WTC11 (cell line): ENCODE data around the gene PREP. TPM values are rescaled to one million over a fixed set of nuclear protein-coding genes. Genes with fewer than 3 reads are reported as not detected.

Experiments
- ATAC-seq: fragments of 200-7000 bp; cut with Tn5 transposase; 2 replicates; pipeline ENCODE4 v1.10.0; 2021; ENCODE audit warnings: mild to moderate bottlenecking, moderate library complexity
- CTCF ChIA-PET: fragments of 300-600 bp; sonication (Branson Sonifier 250); formaldehyde crosslinking; loops from one replicate; lab custom pipeline; 2021; ENCODE audit warnings: antibody characterized with exemption; lab: Charles Lee
- POLR2A ChIA-PET: fragments of 350-600 bp; sonication (Branson Sonifier 250); formaldehyde crosslinking; loops from one replicate; lab custom pipeline; 2021; ENCODE audit warnings: antibody characterized with exemption; lab: Charles Lee
- DNase-seq: peaks from one replicate; pipeline ENCODE4 v3.0.0; 2021; ENCODE audit warnings: low spot score
- H3K27ac Mint-ChIP-seq: 2 replicates; pipeline ENCODE4 v1.8.0; 2021; ENCODE audit warnings: mixed read lengths
- H3K27me3 Mint-ChIP-seq: 2 replicates; pipeline ENCODE4 v1.8.0; 2021; ENCODE audit warnings: low read depth, mild to moderate bottlenecking, moderate library complexity, mixed read lengths
- H3K36me3 Mint-ChIP-seq: 2 replicates; pipeline ENCODE4 v1.8.0; 2021; ENCODE audit warnings: mixed read lengths
- H3K4me1 Mint-ChIP-seq: 2 replicates; pipeline ENCODE4 v1.8.0; 2022; ENCODE audit warnings: mixed read lengths
- H3K4me3 Mint-ChIP-seq: 2 replicates; pipeline ENCODE4 v1.8.0; 2021; ENCODE audit warnings: mild to moderate bottlenecking, moderate library complexity, mixed read lengths
- H3K9me3 Mint-ChIP-seq: 2 replicates; pipeline ENCODE4 v1.8.0; 2021; ENCODE audit warnings: mixed read lengths
- ARID4B ChIP-seq: sonication (generic); formaldehyde crosslinking; IDR thresholded peaks from 2 replicates; pipeline ENCODE4 v1.8.0; 2023; ENCODE audit warnings: missing genetic modification reagents, mild to moderate bottlenecking, borderline replicate concordance
- ATF1 ChIP-seq: sonication (generic); formaldehyde crosslinking; IDR thresholded peaks from 2 replicates; pipeline ENCODE4 v1.8.1; 2023; ENCODE audit warnings: mild to moderate bottlenecking, moderate library complexity, missing genetic modification reagents
- ATF2 ChIP-seq: sonication (generic); formaldehyde crosslinking; IDR thresholded peaks from 2 replicates; pipeline ENCODE4 v1.8.1; 2022; ENCODE audit warnings: low read depth, missing genetic modification reagents, borderline replicate concordance
- CREB1 ChIP-seq: sonication (generic); formaldehyde crosslinking; IDR thresholded peaks from 2 replicates; pipeline ENCODE4 v1.8.0; 2023; ENCODE audit warnings: mild to moderate bottlenecking, missing genetic modification reagents
- CREM ChIP-seq: sonication (generic); formaldehyde crosslinking; IDR thresholded peaks from 2 replicates; pipeline ENCODE4 v1.8.1; 2022; ENCODE audit warnings: mild to moderate bottlenecking, missing genetic modification reagents, moderate library complexity
- FOXP1 ChIP-seq: sonication (generic); formaldehyde crosslinking; IDR thresholded peaks from 2 replicates; pipeline ENCODE4 v1.8.0; 2022; ENCODE audit warnings: missing genetic modification reagents, mild to moderate bottlenecking, moderate library complexity, borderline replicate concordance
- GRHL2 ChIP-seq: fragments of 250-450 bp; sonication (Bioruptor Pico); IDR thresholded peaks from 2 replicates; pipeline ENCODE4 v1.8.0; 2022; ENCODE audit warnings: mild to moderate bottlenecking, moderate library complexity; ENCODE audit not compliant: insufficient replicate concordance, severe bottlenecking
- GTF2I ChIP-seq: fragments of 250-450 bp; sonication (Bioruptor Pico); conservative IDR thresholded peaks from 2 replicates; pipeline ENCODE4 v1.4.0; 2021; ENCODE audit warnings: mild to moderate bottlenecking
- IRF1 ChIP-seq: sonication (generic); formaldehyde crosslinking; IDR thresholded peaks from 2 replicates; pipeline ENCODE4 v1.8.0; 2023; ENCODE audit warnings: missing genetic modification reagents
- IRF2 ChIP-seq: sonication (generic); formaldehyde crosslinking; IDR thresholded peaks from 2 replicates; pipeline ENCODE4 v1.8.0; 2022; ENCODE audit warnings: low read depth, missing genetic modification reagents, borderline replicate concordance
- MAX ChIP-seq: sonication (generic); formaldehyde crosslinking; IDR thresholded peaks from 2 replicates; pipeline ENCODE4 v1.8.0; 2022; ENCODE audit warnings: mild to moderate bottlenecking, missing genetic modification reagents
- MLX ChIP-seq: sonication (generic); formaldehyde crosslinking; IDR thresholded peaks from 2 replicates; pipeline ENCODE4 v1.8.1; 2023; ENCODE audit warnings: mild to moderate bottlenecking, missing genetic modification reagents, moderate library complexity
- NFATC4 ChIP-seq: fragments of 250-450 bp; sonication (Bioruptor Pico); IDR thresholded peaks from 2 replicates; pipeline ENCODE4 v1.9.0; 2021; ENCODE audit warnings: mild to moderate bottlenecking
- NFYB ChIP-seq: sonication (generic); formaldehyde crosslinking; conservative IDR thresholded peaks from 2 replicates; pipeline ENCODE4 v1.8.0; 2022; ENCODE audit warnings: low read depth, missing genetic modification reagents
- NR2C2 ChIP-seq: sonication (generic); formaldehyde crosslinking; IDR thresholded peaks from 2 replicates; pipeline ENCODE4 v1.8.0; 2022; ENCODE audit warnings: mild to moderate bottlenecking, missing genetic modification reagents
- SOX15 ChIP-seq: fragments of 250-450 bp; sonication (Bioruptor Pico); IDR thresholded peaks from 2 replicates; pipeline ENCODE4 v1.9.0; 2021; ENCODE audit warnings: mild to moderate bottlenecking
- TEAD4 ChIP-seq: sonication (generic); formaldehyde crosslinking; IDR thresholded peaks from 2 replicates; pipeline ENCODE4 v1.8.0; 2022; ENCODE audit warnings: mild to moderate bottlenecking, missing genetic modification reagents
- TP53 ChIP-seq: sonication (generic); formaldehyde crosslinking; IDR thresholded peaks from 2 replicates; pipeline ENCODE4 v1.8.1; 2023; ENCODE audit warnings: mild to moderate bottlenecking, missing genetic modification reagents
- ZNF121 ChIP-seq: sonication (generic); formaldehyde crosslinking; IDR thresholded peaks from 2 replicates; pipeline ENCODE4 v1.8.0; 2023; ENCODE audit warnings: missing genetic modification reagents
- ZNF263 ChIP-seq: sonication (generic); formaldehyde crosslinking; IDR thresholded peaks from 2 replicates; pipeline ENCODE4 v1.8.1; 2022; ENCODE audit warnings: low read depth, mild to moderate bottlenecking, moderate library complexity, missing genetic modification reagents
- ZNF281 ChIP-seq: sonication (generic); formaldehyde crosslinking; IDR thresholded peaks from 2 replicates; pipeline ENCODE4 v1.8.0; 2023; ENCODE audit warnings: mild to moderate bottlenecking, missing genetic modification reagents
- ZNF396 ChIP-seq: fragments of 250-450 bp; sonication (Bioruptor Pico); IDR thresholded peaks from 2 replicates; pipeline ENCODE4 v1.8.0; 2021; ENCODE audit warnings: mild to moderate bottlenecking, moderate library complexity, borderline replicate concordance
- ZSCAN18 ChIP-seq: fragments of 250-450 bp; sonication (Bioruptor Pico); IDR thresholded peaks from 2 replicates; pipeline ENCODE4 v2.1.2; 2022; ENCODE audit warnings: mild to moderate bottlenecking, moderate library complexity
- total RNA-seq: library from RNA; stranded (reverse); gene quantifications from 3 replicates; pipeline ENCODE4 v1.2.3, GENCODE V29; 2021

Gene PREP
- total RNA-seq, 1 experiment from 2014 or later, result 58.8 TPM

- TF ChIP-seq MAX (CRISPR knock-in tag), result no peak
- no peak for TF ChIP-seq ZNF121 (CRISPR knock-in tag)
- TF ChIP-seq FOXP1 (CRISPR knock-in tag), result no peak
- TF ChIP-seq IRF1 (CRISPR knock-in tag), result no peak
These were observed 111.4 kb downstream of the PREP start (continued) for GRCh38 chr6:105291525-105291924.

GRCh38 chr6:105282631-105283585, 120.0 kb downstream of the PREP start:
- Mint-ChIP-seq H3K27me3 (no peaks in the 10 kb centered on the region), H3K4me1 (no peaks in the 10 kb centered on the region; the same call in 1 of the 2 replicates), H3K27ac (no peak overlapping the region), H3K4me3 (no peak overlapping the region), H3K9me3 (no peaks in the 10 kb centered on the region), H3K36me3 (peaks cover 36% of the 10 kb centered on the region)
- POLR2A ChIA-PET, result no interaction called here
- DNase-seq, result no peak
- CTCF ChIA-PET, result no interaction called here
- no peak for ATAC-seq
- no peak for TF ChIP-seq MLX (CRISPR knock-in tag)
- no peak for TF ChIP-seq GTF2I (CRISPR knock-in tag)
- no peak for TF ChIP-seq ARID4B (CRISPR knock-in tag)
- no peak for TF ChIP-seq ZNF396 (CRISPR knock-in tag)
- no peak for TF ChIP-seq ATF1 (CRISPR knock-in tag)
- TF ChIP-seq TP53 (CRISPR knock-in tag), result no peak
- TF ChIP-seq ATF2 (CRISPR knock-in tag), result no peak
- no peak for TF ChIP-seq NFYB (CRISPR knock-in tag)
- no peak for TF ChIP-seq ZNF281 (CRISPR knock-in tag)
- TF ChIP-seq GRHL2 (CRISPR knock-in tag), result no peak
- no peak for TF ChIP-seq CREB1 (CRISPR knock-in tag)
- TF ChIP-seq CREM (CRISPR knock-in tag), result no peak
- no peak for TF ChIP-seq FOXP1 (CRISPR knock-in tag)
- TF ChIP-seq NFATC4 (CRISPR knock-in tag), result no peak
- no peak for TF ChIP-seq NR2C2 (CRISPR knock-in tag)
- no peak for TF ChIP-seq SOX15
- TF ChIP-seq ZSCAN18 (CRISPR knock-in tag), result no peak
- no peak for TF ChIP-seq ZNF263 (CRISPR knock-in tag)
- TF ChIP-seq TEAD4, result no peak
- no peak for TF ChIP-seq IRF2 (CRISPR knock-in tag)
